NCI-H2227 treated with DMSO at 0.1 percent for 48 hours (cell line): ENCODE results near the gene LZTS2.

Experiments used
- DNase-seq: peaks from one replicate; lab custom pipeline; 2025; lab: John Stamatoyannopoulos, UW

Gene LZTS2

DNA sequence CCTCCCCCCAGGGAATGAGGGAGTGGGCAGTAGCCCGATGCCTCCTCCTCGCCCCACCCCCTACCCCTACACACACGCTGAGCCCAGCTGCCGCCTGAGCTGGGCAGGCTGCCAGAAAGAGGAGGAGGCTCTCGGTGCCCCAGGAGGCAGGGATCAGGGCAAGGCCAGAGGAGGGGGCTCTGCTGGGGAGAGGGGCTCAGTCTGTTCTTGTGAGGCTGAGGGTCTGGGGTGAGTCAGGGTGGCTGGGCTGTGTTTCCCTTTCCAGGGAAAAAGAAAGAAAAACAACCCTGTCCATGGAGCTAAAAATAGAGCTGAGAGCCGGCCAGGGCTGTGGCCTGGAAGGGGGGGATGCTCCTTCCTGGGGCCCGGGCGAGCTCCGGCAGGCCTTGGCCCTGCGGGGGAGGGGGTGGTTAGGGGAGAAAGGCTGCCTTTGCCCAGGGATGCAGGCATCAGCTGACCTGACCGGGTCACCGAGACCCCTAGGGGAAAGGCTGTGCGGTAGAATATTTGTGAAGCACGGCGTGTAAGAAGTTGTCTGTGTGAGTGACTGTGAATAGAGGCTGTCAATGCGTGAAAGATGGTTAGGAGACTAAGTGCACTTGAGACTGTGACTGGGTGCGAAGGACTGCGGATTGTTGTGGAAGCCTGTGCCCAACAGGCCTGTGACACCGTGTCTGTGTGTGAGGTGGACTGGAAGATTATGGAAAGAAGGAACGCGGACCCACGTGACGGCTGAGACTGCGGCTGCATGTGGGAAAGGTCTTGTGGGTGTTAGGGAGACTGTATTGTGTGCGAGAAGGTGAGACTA, 1.2 kb upstream of the LZTS2 start:
- DNase-seq: peak; percentile 63

DNA sequence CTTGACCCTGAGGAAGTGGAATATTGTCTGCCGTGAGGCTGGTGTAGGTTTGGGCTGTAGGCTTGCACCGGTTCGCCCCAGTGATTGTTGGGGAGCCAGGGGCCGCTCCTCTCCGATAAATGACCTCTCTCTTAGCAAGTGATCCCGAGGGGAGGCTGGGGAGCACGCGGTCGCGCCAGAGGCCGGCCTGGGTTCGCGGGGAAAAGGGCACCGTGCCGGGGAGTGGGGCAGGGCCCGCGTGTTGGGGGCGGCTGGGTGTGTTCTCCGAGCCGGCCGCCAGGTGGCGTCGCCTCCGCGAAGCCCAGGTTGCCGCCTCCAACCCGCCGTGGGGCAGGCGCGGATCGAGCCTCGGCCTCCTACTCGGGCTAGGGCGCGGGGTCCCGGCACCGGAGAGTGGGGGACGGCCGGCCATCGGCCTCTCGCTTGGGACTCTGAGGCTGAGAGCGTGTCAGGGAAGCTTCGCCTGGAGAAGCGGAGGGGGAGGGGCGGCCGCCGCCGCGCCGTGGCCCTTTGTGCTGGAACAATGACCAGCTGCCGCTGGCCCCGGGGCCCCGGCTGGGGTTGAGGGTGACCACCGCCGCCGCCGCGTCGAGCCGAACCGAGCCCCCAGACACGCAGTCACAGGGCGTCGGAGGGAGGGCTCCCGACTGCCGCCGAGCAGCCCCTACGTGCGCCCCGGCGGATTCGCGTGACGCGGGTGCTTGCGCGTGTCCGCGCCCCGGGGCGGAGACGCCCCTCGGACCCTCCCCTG, 442 bp upstream of the LZTS2 start:
- DNase-seq: peak; percentile 26

DNA sequence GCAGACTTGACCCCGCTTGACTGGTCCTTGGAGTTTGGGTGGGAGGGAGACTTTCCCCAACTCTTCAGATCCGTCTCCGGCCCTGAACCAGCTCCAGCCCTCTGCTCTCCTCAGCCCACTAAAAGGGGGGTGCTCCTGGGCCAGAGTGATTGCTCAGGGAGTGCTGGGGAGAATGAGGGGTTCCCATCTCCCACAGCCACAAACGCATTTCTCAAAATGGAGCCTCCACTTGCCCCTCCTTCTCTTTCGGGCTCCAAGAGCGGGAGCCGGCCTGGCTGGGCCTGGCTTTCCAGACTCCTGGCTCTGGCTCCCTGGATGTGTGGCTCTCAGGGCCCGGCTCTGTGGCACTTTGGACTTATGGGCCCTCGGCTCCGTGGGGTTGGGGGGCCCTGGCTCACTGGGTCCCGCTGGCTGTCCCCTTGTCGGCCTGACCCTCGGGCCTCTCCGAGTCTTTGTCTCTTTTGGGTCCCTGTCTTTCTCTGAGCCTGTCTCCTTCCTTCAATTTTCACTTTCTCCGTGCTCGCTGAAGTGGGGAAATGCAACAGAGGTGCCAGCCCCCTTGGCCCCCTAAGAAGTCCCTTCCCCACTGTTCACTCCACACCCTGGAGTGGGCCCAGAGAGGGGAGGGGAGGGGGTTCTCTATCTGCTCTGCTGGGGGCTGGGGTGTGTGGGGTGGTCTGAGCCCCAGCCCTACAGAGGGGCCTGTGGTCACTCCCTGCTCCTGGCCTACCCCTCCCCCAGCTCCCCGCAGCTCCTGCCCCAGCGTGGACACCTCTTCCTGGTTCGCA, 713 bp downstream of the LZTS2 start:
- DNase-seq: peak; percentile 16

DNA sequence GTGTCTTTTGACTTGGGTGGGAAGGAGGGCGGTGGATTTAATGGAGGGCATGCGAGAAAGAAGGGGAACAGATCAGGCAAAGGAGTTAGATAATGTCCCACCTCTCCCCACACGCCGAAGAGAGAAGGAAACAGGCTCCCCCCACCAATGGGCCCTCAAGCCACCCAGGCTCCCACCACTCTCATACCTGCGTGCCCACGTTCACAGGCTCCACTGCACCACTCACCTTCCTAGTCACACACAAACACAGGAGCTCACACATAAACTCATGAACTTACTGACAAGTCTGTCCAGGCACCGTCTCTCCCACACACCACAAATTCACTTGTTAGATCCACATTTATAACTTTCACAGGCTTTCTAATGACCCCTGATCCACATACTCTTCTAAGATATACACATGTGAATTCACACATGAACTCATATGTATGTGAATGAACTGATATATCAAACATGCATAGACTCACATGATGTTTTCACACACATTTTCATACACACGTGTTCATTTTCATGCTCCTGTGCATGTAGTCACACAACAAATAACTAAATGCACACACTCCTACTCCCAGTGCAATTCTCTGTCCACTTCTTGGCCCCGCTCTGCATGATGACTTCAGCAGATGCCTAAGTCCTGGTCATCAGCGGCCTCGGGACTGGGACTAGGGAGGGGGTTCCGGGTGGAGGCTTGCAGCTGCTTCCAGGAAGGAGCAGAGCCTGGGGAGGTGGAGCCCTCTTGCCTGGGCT, 1.5 kb downstream of the LZTS2 start:
- no peak for DNase-seq

DNA sequence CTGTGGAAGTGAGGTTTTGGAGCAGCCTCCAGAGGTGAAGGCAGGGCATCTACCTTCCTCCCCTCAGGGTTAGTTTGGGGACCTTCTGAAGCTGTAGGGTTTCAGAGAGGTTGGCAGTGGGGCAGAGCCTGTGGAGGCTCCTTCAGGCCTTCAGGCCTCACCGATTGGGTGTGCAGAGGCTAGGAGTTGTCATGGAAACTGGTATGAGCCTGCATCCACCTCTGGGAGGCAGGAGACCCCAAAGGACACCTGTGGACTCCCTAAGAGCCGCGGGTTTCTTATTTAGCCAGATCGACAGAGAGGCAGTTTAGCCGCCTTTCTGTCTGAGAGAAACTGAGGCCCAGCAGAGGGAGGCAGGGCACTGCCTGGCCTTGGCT, 2.0 kb downstream of the LZTS2 start:
- no peak for DNase-seq

DNA sequence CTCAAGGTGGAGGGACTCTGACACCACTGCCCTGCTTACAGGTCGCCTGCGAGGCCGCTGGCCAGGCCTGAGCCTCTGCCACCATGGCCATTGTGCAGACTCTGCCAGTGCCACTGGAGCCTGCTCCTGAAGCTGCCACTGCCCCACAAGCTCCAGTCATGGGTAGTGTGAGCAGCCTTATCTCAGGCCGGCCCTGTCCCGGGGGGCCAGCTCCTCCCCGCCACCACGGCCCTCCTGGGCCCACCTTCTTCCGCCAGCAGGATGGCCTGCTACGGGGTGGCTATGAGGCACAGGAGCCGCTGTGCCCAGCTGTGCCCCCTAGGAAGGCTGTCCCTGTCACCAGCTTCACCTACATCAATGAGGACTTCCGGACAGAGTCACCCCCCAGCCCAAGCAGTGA, 2.8 kb downstream of the LZTS2 start:
- DNase-seq: no peak

DNA sequence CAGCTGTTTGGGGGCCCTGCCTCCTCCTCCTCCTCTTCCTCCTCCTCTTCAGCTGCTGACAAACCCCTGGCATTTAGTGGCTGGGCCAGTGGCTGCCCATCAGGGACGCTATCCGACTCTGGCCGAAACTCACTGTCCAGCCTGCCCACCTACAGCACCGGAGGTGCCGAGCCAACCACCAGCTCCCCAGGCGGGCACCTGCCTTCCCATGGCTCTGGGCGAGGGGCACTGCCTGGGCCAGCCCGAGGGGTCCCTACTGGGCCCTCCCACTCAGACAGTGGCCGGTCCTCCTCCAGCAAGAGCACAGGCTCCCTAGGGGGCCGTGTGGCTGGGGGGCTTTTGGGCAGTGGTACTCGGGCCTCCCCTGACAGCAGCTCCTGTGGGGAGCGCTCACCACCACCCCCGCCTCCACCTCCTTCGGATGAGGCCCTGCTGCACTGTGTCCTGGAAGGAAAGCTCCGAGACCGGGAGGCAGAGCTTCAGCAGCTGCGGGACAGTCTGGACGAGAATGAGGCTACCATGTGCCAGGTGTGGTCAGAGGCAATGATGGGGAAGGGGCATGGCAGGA, 4.1 kb downstream of the LZTS2 start:
- no peak for DNase-seq

DNA sequence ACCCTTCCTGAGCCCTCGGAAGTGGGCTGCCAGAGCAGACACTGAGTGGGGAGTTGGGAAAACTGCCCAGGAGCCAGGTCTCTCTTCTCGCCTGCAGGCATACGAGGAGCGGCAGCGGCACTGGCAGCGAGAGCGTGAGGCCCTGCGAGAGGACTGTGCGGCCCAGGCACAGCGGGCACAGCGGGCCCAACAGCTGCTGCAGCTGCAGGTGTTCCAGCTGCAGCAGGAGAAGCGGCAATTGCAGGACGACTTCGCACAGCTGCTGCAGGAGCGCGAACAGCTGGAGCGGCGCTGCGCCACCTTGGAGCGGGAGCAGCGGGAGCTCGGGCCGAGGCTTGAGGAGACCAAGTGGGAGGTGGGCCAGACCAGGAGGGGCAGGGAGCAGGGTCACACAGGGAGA, 5.8 kb downstream of the LZTS2 start:
- DNase-seq: no peak

DNA sequence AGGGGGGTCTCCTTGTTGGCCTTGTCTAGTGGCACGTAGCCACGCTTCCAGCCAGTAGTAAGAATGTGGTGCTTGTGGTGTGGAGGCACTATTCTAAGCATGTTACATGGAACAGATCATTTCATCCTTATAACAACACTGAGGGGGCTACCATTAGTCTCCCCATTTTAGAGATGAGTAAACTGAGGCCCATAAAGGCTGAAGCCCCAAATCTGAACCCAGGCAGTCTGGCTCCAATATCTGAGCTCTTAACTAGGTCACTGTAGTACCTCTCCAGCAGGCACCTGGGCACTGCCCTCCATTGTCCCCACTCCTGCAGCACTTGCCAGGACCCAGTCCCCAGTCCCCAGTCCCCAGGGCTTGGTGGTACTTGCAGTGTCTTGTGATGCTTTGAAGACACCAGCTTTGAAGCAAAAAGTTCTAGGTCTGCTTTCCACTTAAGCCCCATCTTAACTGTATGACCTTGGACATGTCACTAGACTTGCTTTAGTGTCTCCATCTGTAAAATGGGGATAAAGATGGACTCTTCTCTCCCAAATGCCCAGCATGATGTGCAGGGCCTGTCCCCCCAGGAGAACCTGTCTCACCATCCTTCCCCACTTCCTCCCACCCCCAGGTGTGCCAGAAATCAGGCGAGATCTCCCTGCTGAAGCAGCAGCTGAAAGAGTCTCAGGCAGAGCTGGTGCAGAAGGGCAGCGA, 6.4 kb downstream of the LZTS2 start:
- DNase-seq: no peak

DNA sequence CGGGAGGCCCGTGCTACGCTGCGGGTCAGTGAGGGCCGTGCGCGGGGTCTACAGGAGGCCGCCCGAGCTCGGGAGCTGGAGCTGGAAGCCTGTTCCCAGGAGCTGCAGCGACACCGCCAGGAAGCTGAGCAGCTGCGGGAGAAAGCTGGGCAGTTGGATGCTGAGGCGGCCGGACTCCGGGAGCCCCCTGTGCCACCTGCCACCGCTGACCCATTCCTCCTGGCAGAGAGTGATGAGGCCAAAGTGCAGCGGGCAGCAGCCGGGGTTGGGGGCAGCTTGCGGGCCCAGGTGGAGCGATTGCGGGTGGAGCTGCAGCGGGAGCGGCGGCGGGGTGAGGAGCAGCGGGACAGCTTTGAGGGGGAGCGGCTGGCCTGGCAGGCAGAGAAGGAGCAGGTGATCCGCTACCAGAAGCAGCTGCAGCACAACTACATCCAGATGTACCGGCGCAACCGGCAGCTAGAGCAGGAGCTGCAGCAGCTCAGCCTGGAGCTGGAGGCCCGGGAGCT, 7.0 kb downstream of the LZTS2 start:
- no peak for DNase-seq

DNA sequence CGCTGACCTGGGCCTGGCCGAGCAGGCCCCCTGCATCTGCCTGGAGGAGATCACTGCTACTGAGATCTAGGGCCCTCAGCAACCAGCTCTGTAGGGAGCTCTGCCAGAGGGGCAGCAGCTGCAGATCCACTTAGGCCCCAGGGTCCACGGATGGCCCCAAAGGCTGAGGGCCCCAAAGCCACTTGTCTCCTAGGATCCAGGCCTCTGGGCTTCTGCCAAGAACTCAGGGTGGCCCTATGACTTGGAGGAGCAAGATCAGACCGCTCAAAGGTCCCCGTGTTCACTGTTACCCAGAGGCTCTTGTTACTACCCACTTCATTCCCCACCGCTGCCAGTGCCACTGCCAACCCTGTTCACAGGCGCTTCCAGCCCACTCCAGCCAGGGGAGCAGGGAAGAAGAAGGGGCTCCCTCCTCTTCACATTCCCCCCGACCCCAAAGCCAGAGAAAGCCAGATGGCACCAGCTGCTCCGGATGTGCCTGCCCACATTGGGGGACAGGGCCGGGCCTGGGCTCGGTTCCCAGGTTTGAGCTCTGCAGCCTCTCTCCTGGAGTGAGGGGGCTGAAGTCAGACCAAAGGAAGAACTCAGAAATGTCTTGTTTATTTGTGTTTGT, 7.6 kb downstream of the LZTS2 start:
- no peak for DNase-seq

DNA sequence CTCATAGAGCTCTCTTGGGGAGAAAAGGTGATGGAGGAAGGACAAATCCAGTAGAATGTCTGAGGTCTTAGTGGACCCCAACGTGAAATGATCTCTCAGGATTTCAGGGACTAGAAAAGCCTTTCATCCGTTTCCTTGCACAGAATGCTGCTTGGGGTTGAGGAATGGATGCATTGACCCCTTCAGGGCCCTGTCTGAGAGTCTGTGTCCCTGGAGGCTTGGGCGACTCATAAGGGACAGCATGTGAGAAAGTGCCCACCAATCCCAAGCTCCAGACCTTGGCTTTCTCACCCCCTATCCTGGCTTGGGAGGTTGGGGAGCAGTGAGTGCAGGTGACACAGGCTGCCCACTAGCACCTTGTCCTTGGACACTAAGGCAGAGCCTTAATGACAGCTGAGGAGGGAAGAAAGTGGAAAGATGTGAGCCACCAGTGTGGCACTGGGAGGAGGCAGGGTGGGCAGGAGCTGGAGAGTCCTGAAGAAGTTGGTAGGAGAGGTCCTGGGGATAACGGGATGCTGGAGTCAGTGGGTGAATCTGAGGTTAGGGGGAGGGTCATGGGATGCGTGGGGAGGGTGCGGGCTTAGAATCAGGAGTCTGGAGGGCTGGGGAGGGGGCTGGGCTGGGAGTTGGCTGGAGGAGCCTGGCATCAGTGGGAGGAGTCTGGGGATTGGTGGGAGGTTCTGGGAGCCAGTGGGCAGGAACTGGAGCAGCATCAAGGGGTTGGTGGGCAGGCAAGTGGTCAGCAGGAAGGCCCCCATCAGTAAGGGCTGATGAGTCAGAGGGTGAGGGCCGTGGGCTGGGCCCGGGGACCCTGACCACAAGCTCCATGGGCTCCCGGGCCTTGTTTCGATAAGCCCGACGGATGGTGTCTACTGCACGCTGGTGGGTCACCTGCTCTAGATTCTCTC, 8.6 kb downstream of the LZTS2 start:
- DNase-seq: no peak

DNA sequence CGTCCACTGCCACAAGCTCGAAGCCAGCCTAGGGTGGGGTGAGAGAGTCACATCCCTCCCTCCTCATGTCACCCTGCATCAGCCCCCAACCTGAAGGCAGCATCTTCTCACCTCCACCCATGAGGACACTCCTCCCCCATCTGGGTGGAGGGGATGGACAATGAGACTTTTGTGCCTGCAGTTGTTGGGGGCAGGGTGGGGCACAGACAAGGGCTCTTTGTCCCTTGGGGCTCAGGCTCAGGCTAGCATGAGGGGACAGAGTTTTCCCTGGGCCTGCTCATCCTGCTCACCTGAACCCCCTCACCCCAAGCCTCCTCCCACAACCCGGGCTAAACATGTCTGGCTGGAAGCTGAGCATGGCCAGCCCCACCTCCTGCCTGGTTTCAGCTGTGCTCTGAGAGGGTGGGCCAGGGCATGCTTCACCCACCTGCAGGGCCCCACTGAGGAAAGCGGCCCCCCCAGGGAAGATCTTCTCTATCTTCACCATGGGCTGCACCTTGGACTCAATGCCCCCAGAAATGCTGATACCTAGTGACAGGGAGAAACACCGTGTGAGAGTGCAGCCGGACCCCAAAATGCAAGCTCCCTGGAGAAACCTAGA, 9.3 kb downstream of the LZTS2 start:
- no peak for DNase-seq

DNA sequence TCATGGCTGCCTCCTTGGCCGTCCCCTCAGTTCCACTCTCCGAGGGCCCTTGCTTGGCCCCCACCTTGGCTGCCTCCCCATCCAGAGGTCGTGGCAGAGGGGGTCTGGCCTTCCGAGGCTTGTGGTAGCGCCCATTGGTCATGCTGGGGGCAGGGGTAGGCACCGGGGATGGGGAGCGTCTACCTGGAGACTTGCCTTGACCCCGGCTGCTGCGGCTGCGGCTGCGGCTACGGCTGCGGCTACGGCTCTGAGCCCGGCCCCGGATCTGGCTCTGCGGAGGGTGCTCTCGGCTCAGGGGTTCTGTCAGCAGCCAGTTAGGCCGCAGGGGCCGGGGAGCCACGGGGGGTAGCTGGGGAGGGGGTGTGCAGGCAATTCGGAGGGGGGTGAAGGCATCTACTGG, 10.7 kb downstream of the LZTS2 start:
- DNase-seq: no peak

DNA sequence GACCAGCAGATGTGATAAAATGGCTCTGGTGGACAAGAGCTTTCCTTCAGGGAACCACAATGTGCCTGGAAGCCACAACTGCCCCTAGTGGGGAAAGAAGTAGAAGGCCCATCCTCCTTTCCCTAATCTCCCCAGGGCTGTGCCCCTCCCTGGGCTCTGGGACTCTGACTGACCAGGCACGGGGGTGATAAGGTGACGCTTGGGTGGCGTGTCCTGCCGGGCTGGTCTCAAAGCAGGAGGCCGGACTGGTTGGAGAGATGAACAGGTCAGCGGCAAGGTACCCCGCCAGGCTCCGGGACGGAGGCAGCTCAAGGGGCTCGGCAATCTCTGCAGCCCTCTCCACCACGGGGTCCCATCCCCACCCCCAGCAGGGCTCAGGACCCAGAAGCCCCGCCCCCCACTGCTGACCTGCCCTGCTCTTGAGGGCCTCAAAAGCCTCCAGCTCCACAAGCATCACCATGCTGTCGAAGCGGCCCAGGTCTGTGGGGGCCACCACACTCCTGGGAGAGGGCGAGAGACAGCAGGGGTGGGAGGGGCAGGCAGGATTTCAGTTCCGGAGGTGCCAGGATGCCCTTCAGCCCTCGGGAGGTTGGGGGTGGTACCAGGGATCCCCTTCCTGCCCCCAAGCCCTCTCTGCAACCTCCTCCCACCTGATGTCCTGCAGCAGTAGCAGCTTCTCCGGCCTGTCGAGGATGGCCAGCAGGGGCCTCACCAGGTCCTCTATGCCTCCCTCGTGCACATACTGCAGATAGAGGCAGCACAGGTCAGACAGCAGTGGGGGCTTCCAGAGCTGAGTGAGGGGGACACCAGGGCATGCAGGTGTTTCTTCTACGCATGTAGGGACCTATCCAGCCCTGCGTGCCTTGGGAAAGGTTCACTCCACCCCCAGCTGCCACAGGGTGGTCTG, 12.2 kb downstream of the LZTS2 start:
- no peak for DNase-seq

DNA sequence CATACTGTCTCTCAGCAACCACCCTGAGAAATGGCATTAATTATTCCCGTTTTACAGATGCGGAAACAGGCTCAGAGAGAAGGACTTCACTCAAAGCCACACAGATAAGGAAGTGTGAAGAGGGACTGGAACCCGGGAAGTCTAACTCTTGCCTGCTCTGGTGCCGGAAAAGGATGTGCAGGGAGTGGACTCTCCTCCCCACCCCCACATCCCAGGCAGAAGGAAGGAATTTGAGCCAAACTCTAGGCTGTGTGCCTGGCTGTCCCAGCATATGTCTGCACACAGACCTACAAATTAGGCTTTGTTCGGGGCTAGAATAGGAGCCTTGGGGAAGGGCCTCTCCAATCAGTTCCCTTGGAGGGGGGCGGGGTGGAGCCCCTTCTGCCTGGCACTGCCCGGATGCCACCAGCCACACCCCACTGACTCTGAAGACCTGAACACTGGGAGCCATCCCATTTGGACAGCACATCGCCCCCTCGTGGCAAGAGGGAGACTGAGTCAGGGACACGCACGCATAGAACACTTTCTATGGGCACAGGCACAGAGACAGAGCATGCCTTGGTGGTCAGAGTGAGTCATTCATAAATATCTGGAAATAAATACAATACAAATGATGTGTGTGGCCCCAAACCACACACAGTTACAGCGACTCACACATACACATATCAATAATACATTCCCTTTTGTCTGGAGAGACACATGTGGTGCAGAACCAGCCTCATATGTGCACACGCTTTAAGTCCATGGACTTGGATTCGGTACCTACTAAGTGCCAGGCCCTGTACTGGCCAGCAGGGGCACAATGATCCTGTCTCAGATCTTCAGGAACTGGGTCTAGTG, 13.1 kb downstream of the LZTS2 start:
- peak; percentile 41 for DNase-seq

DNA sequence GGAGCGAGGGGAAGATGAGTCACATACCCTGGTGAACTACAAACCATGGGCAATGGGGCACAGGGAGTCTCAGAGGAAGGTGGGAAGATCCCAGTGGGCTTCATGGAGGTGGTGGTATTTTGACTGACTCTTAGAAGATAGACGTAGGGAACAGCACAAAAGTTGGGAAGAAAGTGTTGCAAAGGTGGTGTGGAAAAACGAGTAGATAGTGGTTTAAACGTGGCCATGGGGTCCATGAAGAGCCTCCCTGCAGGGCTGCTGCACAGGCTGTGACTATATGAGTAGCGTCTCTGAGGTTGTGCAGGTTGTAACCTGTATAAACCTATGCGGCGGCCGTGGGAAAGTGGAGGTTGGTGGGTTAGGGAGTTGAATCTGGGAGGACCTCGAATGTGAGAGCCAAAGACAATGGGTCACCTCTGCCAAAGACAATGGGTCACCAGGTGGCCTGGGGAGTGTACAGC, 13.8 kb downstream of the LZTS2 start:
- no peak for DNase-seq
